Measurements from ENCODE around the gene EFNB2. TPM values are rescaled to one million over a fixed set of nuclear protein-coding genes. Genes with fewer than 3 reads are reported as not detected.

The EFNB2 gene
- polyA plus RNA-seq, 1 experiment = 2.6 TPM

DNA sequence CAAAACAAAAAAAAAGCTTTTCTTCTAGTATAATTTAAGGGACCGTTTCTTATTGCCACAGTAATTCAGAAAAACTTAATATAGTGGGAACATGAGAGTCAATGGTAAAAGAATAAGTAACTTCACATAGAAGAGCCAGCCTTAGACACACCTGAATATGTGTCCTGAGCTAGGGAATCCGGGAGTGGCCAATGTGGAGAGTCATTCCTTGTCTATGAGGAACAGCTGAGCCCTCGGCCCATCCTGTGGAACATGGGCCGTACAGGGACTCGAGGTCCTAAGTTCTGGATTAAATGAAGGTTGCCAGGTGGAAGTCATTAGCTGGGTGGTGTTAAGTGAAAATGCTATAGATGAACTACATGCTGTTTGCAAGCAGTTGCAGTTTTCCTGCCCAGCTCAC, 32.2 kb downstream of the EFNB2 start:
- no peak overlapping the region for H3K27ac ChIP-seq (ENCODE audit: low read depth, low read length)
- H3K27me3 ChIP-seq (ENCODE audit: control insufficient read depth, insufficient read depth, low read length) = no peaks in the 10 kb centered on the region
- no peaks in the 10 kb centered on the region for H3K9me3 ChIP-seq (ENCODE audit: control insufficient read depth, insufficient read depth, low read length)
- TF ChIP-seq, protein P1, sequence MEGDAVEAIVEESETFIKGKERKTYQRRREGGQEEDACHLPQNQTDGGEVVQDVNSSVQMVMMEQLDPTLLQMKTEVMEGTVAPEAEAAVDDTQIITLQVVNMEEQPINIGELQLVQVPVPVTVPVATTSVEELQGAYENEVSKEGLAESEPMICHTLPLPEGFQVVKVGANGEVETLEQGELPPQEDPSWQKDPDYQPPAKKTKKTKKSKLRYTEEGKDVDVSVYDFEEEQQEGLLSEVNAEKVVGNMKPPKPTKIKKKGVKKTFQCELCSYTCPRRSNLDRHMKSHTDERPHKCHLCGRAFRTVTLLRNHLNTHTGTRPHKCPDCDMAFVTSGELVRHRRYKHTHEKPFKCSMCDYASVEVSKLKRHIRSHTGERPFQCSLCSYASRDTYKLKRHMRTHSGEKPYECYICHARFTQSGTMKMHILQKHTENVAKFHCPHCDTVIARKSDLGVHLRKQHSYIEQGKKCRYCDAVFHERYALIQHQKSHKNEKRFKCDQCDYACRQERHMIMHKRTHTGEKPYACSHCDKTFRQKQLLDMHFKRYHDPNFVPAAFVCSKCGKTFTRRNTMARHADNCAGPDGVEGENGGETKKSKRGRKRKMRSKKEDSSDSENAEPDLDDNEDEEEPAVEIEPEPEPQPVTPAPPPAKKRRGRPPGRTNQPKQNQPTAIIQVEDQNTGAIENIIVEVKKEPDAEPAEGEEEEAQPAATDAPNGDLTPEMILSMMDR (IDR thresholded peaks at IDR 0.05; ENCODE audit: low read depth, low read length) = no peak
- no peak overlapping the region for H3K4me3 ChIP-seq (ENCODE audit: low read depth, low read length)
- DNase-seq (ENCODE audit: low read depth, low spot score) = no peak
- POLR2A ChIA-PET = no interaction called here
- CTCF ChIA-PET = no interaction called here

DNA sequence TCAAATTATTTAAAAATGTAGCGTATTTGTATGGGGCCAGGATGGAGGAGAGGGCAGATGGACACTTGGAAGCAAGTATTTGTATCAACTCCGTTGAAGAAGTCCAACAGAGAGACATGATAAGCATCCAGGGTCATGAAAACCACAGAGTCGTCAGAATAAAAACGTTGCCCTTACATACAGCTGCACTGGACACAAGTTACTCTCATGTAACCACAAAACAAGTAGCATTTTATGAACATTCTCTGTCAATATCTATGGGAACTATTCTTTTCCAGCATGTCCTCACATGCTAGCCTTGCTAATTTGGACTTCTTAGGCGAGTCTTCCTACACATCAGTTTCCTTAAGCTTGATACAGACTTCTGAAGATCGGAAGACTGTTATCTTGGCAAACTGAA, 35.0 kb downstream of the EFNB2 start:
- DNase-seq (ENCODE audit: low read depth, low spot score) = no peak
- ChIA-PET CTCF (no interaction called here), POLR2A (no interaction called here)
- no peaks in the 10 kb centered on the region for H3K9me3 ChIP-seq (ENCODE audit: control insufficient read depth, insufficient read depth, low read length)
- H3K27me3 ChIP-seq (ENCODE audit: control insufficient read depth, insufficient read depth, low read length) = no peaks in the 10 kb centered on the region
- TF ChIP-seq, protein P1 (IDR thresholded peaks at IDR 0.05; ENCODE audit: low read depth, low read length) = no peak
- H3K27ac ChIP-seq (ENCODE audit: low read depth, low read length) = no peak overlapping the region
- no peak overlapping the region for H3K4me3 ChIP-seq (ENCODE audit: low read depth, low read length)

DNA sequence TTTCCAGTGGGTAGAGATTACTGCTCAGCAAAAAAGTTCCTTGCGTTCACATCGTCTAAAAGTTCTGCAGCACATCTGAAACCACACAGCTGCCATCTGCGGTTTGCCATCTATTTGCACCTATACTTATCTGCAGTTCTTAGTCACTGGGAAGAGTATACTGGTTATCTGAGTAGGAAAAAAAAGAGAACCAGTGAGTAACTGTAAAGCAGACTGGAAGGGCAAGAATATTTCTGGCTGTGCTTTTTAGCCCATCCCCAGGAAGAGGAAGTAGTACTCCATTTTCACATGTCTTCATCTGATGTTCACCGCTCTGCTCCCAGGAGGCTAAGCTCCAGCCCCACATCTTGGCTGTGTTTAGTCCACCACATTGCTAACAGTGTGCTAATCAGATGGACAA, 35.6 kb downstream of the EFNB2 start:
- Histone ChIP-seq H3K9me3 (ENCODE audit: control insufficient read depth, insufficient read depth, low read length) (no peaks in the 10 kb centered on the region), H3K27ac (ENCODE audit: low read depth, low read length) (no peak overlapping the region), H3K4me3 (ENCODE audit: low read depth, low read length) (no peak overlapping the region), H3K27me3 (ENCODE audit: control insufficient read depth, insufficient read depth, low read length) (no peaks in the 10 kb centered on the region)
- ChIA-PET CTCF (interaction anchor here (1.3 kb wide), 1 partner anchor 46 kb away, joined by 3 read pairs; no protein-coding TSS in a partner anchor), POLR2A (no interaction called here)
- TF ChIP-seq, protein P1 (IDR thresholded peaks at IDR 0.05; ENCODE audit: low read depth, low read length) = no peak
- no peak for DNase-seq (ENCODE audit: low read depth, low spot score)

DNA sequence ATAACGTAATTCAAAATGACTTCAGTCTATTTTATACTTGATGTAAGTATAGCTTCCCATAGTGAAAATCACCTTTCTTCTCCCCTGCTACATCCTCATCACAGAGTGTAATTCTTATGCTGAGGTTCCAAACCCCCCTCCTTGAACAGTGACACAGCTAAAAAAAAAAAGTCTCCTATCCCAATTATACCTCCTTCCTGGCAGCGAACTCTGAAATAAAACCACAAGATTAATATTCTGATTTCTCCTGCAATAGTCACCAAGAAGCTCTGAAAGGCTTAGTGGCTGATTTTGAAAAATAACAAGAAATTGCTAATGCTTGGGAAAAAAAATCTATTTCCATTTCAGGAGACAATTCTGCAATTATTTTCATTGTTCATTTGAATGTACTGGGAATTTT, 36.3 kb downstream of the EFNB2 start:
- no peak overlapping the region for H3K4me3 ChIP-seq (ENCODE audit: low read depth, low read length)
- no peaks in the 10 kb centered on the region for H3K9me3 ChIP-seq (ENCODE audit: control insufficient read depth, insufficient read depth, low read length)
- POLR2A ChIA-PET = no interaction called here
- no peak for DNase-seq (ENCODE audit: low read depth, low spot score)
- no peaks in the 10 kb centered on the region for H3K27me3 ChIP-seq (ENCODE audit: control insufficient read depth, insufficient read depth, low read length)
- H3K27ac ChIP-seq (ENCODE audit: low read depth, low read length) = no peak overlapping the region
- CTCF ChIA-PET = interaction anchor here (1.3 kb wide), 1 partner anchor 45 kb away, joined by 3 read pairs; no protein-coding TSS in a partner anchor
- TF ChIP-seq, protein P1 (IDR thresholded peaks at IDR 0.05; ENCODE audit: low read depth, low read length) = no peak

DNA sequence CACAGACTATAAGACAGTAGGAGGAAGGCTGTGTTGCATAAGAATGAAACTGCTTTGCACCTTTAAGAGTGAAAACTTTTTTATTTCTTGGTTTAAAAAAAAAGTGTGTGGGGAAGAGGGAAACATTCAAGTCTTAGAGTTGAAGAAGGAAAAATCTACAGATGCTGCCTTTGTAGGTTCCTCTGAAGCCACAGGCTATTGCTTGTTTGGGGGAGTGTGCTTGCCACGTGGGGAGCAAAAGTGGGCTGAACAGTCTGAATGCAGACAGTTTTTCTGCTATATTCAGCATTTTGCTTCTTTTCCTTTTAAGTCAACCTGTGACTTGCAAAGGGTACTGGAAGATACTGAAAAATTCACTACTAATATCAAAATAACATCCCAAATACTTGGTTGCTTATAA, 36.9 kb downstream of the EFNB2 start:
- no peak for DNase-seq (ENCODE audit: low read depth, low spot score)
- CTCF ChIA-PET = interaction anchor here (1.3 kb wide), 1 partner anchor 45 kb away, joined by 3 read pairs; no protein-coding TSS in a partner anchor
- TF ChIP-seq, protein P1 (IDR thresholded peaks at IDR 0.05; ENCODE audit: low read depth, low read length) = no peak
- Histone ChIP-seq H3K27me3 (ENCODE audit: control insufficient read depth, insufficient read depth, low read length) (no peaks in the 10 kb centered on the region), H3K27ac (ENCODE audit: low read depth, low read length) (no peak overlapping the region), H3K4me3 (ENCODE audit: low read depth, low read length) (no peak overlapping the region), H3K9me3 (ENCODE audit: control insufficient read depth, insufficient read depth, low read length) (no peaks in the 10 kb centered on the region)
- POLR2A ChIA-PET = no interaction called here

Data from AG04450 (cell line).